HL-60 (cell line): ENCODE results near the gene EVA1A.

Source experiments
- DNase-seq, 2 experiments: peaks; one replicate each; pipeline ENCODE4 v3.0.0-alpha.2; 2010 to 2020; ENCODE audit warnings: low read depth in 1 of 2, low spot score in 1 of 2
- H3K27ac ChIP-seq: fragments of 250-450 bp; sonication (Bioruptor Pico); replicated peaks from 2 replicates; pipeline ENCODE4 v1.5.1; 2020; ENCODE audit warnings: mild to moderate bottlenecking, moderate library complexity
- H3K27me3 ChIP-seq: fragments of 250-450 bp; sonication (Bioruptor Pico); 2 replicates; pipeline ENCODE4 v1.5.1; 2021; ENCODE audit warnings: mild to moderate bottlenecking, moderate library complexity; ENCODE audit not compliant: insufficient read depth, poor library complexity, severe bottlenecking
- H3K4me3 ChIP-seq: replicated peaks from 2 replicates; pipeline ENCODE4 v1.5.1; 2011; ENCODE audit warnings: mild to moderate bottlenecking, control low read depth, low read length; ENCODE audit not compliant: insufficient read depth
- CTCF ChIP-seq: IDR thresholded peaks from one replicate; pipeline ENCODE4 v1.5.1; 2011; ENCODE audit warnings: low read length, control low read depth, inconsistent platforms; ENCODE audit not compliant: insufficient read depth
- GABPA ChIP-seq: IDR thresholded peaks from 2 replicates; pipeline ENCODE4 v1.6.1; 2012; ENCODE audit warnings: low read depth
- POLR2AphosphoS5 ChIP-seq: IDR thresholded peaks from 2 replicates; pipeline ENCODE4 v1.6.1; 2012; ENCODE audit warnings: low read depth
- REST ChIP-seq: IDR thresholded peaks from 2 replicates; pipeline ENCODE4 v1.6.1; 2012; ENCODE audit warnings: low read depth; ENCODE audit not compliant: insufficient replicate concordance
- SPI1 ChIP-seq: IDR thresholded peaks from 2 replicates; pipeline ENCODE4 v1.6.1; 2012; ENCODE audit warnings: low read depth, mild to moderate bottlenecking, borderline replicate concordance

EVA1A gene

GRCh38 chr2:75532488-75532887, 28.3 kb downstream of the EVA1A start:
- Histone ChIP-seq H3K27ac (no peak overlapping the region), H3K27me3 (peaks cover 9% of the 10 kb centered on the region), H3K4me3 (no peak overlapping the region)
- TF ChIP-seq REST (no peak), POLR2AphosphoS5 (no peak), CTCF (no peak), SPI1 (no peak), GABPA (no peak)
- DNase-seq = no peak

GRCh38 chr2:75528221-75528977, 32.3 kb downstream of the EVA1A start:
- DNase-seq = no peak
- H3K27ac ChIP-seq = no peak overlapping the region
- TF ChIP-seq POLR2AphosphoS5 = no peak
- no peak for TF ChIP-seq SPI1
- TF ChIP-seq GABPA = no peak
- no peak for TF ChIP-seq REST
- TF ChIP-seq CTCF = no peak
- H3K27me3 ChIP-seq = peaks cover 11% of the 10 kb centered on the region
- H3K4me3 ChIP-seq = no peak overlapping the region

GRCh38 chr2:75527676-75528075, 33.1 kb downstream of the EVA1A start:
- TF ChIP-seq CTCF (no peak), REST (no peak), GABPA (no peak), SPI1 (no peak), POLR2AphosphoS5 (no peak)
- Histone ChIP-seq H3K4me3 (no peak overlapping the region), H3K27me3 (peaks cover 11% of the 10 kb centered on the region), H3K27ac (no peak overlapping the region)
- no peak for DNase-seq
